Sigmoid colon (tissue), 4 donors: ENCODE data around the gene ADAMTS10.

ENCODE experiments used
- EP300 ChIP-seq, 4 donors: sonication (generic); formaldehyde crosslinking; IDR thresholded peaks; one replicate each; pipeline ENCODE4 v1.6.1; 2017; ENCODE audit warnings: antibody characterized with exemption in 4 of 4
- TF ChIP-seq, protein P1 (sequence below), 4 experiments: fragments of 450-650 bp in 3 of 4; fragments of 200-600 bp in 1 of 4; IDR thresholded peaks; one replicate each; pipeline ENCODE4 v1.5.1; 2016 to 2019; ENCODE audit warnings: antibody characterized with exemption in 4 of 4, mild to moderate bottlenecking in 3 of 4, moderate library complexity in 2 of 4

DNA sequence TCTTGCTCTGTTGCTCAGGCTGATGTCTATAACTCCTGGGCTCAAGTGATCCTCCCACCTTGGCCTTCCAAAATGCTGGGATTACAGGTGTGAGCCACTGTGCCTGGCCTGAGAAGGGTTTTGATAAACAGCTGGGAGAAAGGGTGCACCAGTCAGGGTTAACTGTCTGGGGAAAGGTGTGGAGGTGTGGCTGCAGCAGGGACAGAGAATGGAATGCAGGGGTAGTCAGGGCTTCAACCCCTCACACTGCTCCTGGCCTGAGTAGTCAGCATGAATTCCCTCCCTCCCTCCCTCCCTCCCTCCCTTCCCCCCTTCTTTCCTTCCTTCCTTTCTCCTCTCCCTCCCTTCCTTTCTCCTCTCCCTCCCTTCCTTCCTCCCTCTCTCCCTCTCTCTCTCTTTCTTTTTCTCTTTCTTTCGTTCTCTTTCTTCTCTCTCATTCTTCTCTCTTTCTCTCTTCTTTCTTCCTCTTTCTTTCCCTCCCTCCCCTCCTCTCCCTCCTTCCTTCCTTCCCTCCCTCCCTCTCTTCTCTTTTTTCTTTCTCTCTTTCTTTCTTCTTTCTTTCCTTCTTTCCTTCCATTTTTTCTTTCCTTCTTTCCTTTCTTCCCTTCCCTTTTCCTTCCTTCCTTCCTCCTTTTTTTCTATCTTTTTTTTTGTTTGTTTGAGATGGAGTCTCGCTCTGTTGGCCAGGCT lies 49.3 kb downstream of the ADAMTS10 start:
- TF ChIP-seq, protein P1, sequence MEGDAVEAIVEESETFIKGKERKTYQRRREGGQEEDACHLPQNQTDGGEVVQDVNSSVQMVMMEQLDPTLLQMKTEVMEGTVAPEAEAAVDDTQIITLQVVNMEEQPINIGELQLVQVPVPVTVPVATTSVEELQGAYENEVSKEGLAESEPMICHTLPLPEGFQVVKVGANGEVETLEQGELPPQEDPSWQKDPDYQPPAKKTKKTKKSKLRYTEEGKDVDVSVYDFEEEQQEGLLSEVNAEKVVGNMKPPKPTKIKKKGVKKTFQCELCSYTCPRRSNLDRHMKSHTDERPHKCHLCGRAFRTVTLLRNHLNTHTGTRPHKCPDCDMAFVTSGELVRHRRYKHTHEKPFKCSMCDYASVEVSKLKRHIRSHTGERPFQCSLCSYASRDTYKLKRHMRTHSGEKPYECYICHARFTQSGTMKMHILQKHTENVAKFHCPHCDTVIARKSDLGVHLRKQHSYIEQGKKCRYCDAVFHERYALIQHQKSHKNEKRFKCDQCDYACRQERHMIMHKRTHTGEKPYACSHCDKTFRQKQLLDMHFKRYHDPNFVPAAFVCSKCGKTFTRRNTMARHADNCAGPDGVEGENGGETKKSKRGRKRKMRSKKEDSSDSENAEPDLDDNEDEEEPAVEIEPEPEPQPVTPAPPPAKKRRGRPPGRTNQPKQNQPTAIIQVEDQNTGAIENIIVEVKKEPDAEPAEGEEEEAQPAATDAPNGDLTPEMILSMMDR (IDR thresholded peaks at IDR 0.05) = no peak
- TF ChIP-seq EP300 (IDR thresholded peaks at IDR 0.05) = no peak
